NCI-H1105 (cell line): ENCODE results near the gene TXNDC9.
"Not testable (repeated sequence)": the region's sequence is repeated elsewhere in the genome, so short reads cannot be mapped to it uniquely, and the experiment has no call there.

ENCODE experiments used
- DNase-seq: peaks from one replicate; lab custom pipeline; 2025; lab: John Stamatoyannopoulos, UW

The TXNDC9 gene, protein sequence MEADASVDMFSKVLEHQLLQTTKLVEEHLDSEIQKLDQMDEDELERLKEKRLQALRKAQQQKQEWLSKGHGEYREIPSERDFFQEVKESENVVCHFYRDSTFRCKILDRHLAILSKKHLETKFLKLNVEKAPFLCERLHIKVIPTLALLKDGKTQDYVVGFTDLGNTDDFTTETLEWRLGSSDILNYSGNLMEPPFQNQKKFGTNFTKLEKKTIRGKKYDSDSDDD

DNA sequence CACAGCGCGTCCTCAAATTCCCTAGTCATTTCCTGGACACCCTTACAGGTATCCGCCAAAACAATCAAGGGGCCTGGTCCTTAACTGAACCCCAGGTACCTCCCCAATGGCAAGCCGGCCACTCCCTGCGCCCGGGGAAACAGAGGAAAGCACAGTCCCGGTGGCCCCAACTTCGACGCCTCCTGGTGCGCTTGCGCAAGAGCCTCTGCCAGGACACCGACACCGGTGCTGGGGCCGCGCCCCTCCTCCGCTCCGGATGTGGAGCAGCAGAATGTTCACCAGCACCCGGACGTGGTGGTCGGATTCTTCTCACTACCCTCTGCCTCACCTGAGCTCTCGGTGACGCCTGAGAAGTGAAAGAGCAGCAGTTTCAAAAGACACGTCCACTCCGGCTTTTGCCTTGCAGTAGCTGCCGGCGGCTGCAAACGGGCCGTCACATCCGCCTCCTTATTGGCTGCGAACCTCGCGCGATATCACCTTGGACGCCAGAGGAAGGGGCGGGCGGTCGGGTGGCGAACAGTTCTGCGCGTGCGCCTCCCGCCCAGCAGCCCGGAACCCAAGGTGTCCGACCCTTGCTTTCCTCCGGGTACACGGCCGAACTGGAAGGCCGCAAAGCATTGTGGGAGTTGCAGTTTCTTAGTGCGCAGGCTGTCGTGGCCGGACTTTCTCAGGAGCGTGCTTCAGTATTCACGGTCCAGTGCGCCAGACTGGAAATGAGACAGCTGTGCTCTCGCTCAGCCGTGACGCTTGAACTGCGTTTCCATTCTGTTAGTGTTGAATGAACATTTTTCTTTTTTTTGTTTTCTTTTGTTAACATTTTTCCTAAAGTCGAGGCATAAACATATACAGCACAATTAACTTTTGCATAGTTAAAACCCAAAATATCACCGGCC is at the start of gene TXNDC9:
TXNDC9 (minus strand) TSS at position 423 of the 893 bp plus-strand sequence. CDS start 3,123 bp downstream, outside the sequence.
- DNase-seq = peak; percentile 98

- no peak for DNase-seq
Measured at GRCh38 chr2:99382143-99382542, 46.0 kb upstream of the TXNDC9 start.

DNA sequence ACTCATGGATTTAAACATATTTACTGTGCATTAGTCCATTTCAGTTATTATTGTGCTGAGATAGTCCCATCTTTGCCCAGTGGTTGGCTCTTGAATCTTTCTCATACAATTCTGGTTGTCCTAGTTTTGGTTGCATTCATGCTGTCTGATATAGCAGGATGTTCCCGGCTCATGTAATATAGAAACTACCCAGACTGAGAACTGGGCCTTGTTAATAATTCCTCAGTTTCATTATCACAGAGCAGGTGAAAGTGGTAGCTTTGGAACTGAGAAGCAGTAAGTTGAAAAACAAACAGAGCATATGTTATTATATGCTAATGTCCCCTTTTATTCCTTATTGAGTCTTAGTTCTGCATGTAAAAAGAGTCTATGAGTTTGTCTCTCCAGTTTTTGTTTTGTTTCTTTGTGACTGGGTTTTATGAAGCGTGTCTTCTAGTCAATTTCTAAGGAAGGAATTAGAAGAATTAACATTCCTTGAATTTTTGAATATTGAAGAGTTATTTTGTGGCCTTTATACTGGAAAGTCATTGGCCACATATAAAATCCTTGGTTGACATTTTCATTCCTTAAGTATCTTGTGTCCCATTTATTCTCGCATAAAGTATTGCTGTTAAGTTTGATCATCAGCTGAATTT is 44.4 kb upstream of the TXNDC9 start:
- DNase-seq = no peak

DNA sequence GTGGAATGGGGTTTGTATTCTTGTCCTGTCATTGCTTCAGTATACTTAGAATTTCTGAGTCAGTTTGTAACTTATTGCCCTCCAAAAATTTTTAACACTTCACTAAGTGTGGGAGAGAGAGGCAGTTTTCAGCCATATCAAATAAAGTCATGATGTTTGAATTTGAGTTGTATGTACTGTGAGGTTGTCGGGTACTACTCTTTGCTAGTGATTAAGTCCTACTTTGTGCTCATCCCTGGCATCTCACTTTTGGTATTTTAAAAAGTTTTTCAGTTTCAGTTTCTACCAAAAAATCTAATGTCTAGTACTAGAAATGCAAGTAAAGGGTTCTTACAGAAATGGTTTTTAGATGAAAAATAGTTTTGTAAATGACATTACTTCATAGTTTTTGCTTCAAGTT is 41.7 kb upstream of the TXNDC9 start:
- no peak for DNase-seq

DNA sequence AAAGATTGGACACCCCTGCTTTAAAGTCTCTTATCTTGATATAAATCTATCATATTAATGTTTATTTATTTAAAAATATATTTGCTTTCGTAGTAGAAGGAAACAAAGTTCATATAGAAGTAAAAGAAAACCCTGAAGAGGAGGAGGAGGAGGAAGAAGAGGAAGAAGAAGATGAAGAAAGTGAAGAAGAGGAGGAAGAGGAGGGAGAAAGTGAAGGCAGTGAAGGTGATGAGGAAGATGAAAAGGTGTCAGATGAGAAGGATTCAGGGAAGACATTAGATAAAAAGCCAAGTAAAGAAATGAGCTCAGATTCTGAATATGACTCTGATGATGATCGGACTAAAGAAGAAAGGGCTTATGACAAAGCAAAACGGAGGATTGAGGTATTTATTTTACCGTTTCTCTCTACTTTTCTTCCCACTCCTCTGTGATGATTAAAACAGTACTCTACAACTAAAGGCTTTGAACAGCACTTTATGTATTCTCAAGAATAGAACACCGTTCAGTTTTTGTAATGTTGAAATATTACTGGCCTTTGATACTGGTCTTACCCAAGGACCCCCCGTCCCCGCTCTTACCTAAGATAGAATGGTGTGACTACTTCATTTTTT is 40.2 kb upstream of the TXNDC9 start:
- no peak for DNase-seq

GRCh38 chr2:99374747-99375146 is 38.6 kb upstream of the TXNDC9 start:
- no peak for DNase-seq

DNA sequence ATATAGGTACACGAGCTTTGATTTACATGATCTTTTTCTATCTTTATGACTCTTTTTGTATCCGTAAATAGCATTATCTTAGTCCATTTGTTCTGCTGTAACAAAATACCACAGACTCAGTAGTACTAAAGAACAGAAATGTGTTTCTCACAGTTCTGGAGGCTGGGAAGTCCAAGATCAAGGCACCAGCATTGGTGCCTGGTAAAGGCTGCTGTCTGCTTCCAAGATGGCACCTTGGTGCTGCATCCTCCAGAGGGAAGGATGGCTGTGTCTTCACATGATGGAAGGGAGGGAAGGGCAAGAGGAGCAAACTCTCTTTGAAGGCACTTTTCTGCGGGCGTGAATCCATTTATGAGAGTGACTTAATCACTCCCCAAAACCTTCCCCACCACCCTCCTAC is 37.0 kb upstream of the TXNDC9 start:
- no peak for DNase-seq

DNA sequence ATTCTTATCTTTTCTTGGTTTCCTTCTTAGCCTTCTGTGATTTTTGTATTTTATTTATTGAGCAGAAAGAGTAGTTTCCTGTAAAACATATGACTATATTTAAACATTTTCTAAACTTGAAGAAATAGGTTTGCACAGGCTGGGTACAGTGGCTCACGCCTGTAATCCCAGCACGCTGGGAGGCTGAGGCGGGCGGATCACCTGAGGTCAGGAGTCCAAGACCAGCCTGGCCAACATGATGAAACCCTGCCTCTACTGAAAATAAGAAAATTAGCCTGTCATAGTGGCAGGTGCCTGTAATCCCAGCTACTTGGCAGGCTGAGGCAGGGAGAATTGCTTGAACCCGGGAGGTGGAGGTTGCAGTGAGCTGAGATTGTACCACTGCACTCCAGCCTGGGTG is 32.7 kb upstream of the TXNDC9 start:
- DNase-seq = not testable (repeated sequence)

DNA sequence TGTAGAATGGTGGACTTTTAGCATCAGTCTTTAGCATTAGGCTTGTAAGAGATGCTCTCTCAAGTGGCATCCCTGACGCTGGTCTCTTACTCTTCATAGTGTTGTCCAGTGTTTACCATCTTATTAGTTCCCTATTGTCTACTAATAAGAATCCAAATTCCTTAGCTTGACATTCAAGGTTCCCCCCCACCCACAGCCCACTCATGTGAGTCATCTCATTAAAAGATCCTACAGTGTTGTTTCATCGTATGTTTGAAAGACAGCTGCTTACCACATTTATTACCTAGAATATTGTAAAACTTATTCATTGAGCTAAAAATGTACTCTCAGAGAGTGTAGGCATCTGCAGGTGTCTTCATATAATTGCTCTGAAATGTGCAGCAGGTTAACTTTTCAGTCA is 29.5 kb upstream of the TXNDC9 start:
- DNase-seq = no peak

GRCh38 chr2:99356853-99357252 is 20.7 kb upstream of the TXNDC9 start:
- DNase-seq = no peak

GRCh38 chr2:99354825-99355224 is 18.7 kb upstream of the TXNDC9 start:
- not testable (repeated sequence) for DNase-seq

- no peak for DNase-seq
Measured at GRCh38 chr2:99354070-99354469, 17.9 kb upstream of the TXNDC9 start.

- DNase-seq = no peak
Measured at GRCh38 chr2:99350194-99350593, 14.1 kb upstream of the TXNDC9 start.

DNA sequence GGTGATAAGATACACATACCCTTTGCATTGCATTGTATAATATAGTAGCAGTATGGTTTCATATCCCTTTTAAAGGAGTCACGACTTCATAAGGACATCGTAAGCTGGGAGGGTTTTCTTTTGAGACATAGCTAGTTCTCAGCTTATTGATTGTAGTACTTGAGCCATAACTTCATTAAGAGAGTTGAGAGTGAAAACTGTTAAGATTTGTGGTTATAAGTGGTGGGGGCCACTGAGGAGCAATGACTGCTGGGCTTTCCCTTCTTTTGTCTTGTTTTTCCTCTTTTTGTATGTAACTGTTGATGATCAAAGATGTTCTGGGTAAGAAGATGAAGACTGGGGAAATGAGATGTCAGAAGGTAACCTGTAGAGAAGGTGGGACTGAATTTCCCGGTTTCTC is 12.0 kb upstream of the TXNDC9 start:
- DNase-seq = no peak

GRCh38 chr2:99346218-99346617 is 10.1 kb upstream of the TXNDC9 start:
- DNase-seq = no peak

DNA sequence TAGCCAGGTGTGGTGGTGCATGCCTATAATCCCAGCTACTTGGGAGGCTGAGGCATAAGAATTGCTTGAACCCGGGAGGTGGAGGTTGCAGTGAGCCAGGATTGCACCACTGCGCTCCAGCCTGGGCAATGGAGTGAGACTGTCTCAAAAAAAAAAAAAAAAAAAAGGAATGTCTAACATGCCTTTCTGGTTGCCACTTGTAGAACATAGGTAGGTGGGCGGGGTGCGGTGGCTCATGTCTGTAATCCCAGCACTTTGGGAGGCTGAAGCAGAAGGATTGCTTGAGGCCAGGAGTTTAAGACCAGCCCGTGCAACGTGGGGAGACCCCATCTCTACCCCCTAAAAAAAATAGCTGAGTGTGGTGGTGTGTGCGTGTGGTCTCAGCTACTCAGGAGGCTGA is 9.3 kb upstream of the TXNDC9 start:
- not testable (repeated sequence) for DNase-seq

DNA sequence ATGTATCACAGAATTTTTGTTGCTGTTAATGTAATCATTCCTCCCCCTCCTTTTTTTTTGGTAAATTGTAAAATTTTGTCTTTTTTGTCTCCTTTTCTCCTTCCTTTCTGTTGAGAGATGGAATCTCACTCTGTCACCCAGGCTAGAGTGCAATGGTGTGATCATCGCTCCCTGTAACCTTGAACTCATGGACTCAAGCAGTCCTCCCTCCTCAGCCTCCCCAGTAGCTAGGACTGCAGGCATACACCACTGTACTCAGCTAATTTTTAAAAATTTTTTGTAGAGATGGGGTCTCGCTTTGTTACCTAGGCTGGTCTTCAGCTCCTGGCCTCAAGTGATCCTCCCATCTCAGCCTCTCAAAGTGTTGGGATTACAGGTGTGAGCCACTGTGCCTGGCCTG is 6.4 kb upstream of the TXNDC9 start:
- no peak for DNase-seq

GRCh38 chr2:99340669-99341236 is 4.6 kb upstream of the TXNDC9 start:
- DNase-seq = no peak

DNA sequence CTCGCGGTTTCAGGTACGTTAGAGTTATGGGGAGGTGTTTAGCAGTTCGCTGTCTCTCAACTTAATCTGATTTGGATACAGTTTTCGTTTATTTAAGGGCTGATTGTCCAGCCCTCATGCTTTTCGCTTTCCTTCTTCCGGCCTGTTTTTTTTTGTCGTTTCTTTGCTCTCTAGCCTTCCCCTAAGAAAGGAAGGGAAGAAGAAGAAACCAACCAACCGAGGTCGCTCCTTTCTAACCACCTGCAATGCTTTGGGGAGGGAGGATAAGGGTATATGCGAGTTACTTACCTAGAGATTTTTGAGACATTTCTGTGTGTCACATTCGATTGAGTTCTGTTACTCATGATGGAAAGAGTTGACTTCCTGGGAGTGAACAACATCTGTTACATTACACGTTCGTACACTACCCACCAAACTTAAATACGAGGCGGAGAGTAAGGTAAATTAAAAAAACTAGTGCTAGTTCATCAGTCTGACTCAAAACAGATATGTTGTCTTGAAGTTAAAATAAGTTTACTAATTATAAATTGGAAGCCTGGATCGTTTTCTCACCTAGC is 2.0 kb upstream of the TXNDC9 start:
- DNase-seq = no peak

- DNase-seq = peak; percentile 91
Measured at GRCh38 chr2:99337113-99338028, 1.2 kb upstream of the TXNDC9 start, which contains the start of gene EIF5B. Gene EIF5B, plus strand, starts transcription at chr2:99337389. Its CDS starts 166 bp downstream, at chr2:99337555.

DNA sequence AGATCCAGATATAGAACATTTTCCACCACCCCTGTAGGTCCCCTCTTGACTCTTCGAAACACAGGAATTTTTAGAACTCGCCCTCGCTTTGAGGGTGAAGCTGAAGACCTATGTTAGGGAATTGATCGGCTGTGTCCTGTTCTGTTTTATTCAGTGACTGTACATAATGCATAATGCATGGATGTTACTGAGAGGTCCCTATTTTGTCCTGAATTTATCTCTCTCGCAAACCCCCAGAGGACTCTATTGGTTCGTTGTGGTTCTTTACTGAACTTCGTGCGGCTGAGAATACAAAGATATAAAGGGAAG is 625 bp upstream of the TXNDC9 start:
- no peak for DNase-seq
